NCI-H748 treated with DMSO at 0.1 percent for 48 hours (cell line): ENCODE measurements around the gene NOSTRIN.
"Not testable (repeated sequence)": the region's sequence is repeated elsewhere in the genome, so short reads cannot be mapped to it uniquely, and the experiment has no call there.

Experiments
- DNase-seq: peaks from one replicate; lab custom pipeline; 2025; lab: John Stamatoyannopoulos, UW

NOSTRIN gene

DNA sequence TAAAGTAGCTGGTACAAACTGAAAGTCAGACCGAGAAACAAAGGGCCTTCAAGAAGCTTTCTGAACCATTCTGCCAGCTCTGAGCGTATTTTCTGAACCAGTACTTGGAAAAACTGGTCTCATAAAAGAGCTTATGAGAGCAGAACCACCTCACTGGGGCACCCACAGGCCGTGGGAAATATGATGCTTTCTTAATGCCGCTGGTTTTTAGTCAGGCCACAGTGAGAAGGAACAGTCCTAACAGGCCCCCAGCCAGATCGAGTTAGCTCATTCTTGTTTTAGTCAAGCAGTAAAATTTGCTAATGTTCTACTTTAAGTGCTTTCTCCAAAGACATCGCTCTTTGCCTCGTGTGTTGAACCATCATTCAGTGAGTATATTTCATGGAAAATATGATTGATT is 12.7 kb upstream of the NOSTRIN start:
- no peak for DNase-seq

DNA sequence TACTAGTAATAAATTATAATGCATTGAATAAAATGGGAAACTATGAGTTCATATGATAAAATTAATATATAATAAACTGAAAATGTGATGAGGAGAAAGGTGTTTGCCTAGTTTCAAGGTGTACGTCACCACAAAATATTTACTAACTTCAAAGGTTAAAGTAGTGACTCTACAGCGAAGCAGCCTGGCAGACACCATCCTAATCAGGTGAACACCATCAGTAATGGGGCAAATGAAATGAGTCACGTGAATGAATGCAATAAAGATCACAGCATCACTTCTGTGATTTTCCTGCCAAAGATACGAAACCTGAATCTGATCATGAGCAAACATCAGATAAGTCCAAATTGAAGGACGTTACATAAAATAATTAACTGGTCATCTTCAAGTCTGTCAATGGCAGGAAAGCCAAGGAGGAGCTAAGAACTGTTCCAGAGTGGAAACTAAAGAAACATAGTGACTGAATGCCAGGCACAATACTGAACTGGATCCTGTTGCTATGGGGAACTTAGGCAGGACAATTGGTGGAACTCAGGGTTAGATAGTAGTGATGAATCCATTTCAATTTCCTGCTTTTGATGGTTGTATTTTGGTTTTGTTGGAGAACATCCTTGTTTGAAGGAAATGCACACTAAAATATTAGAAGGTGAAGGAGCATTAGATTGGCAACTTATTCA is 12.1 kb upstream of the NOSTRIN start:
- DNase-seq, result no peak

DNA sequence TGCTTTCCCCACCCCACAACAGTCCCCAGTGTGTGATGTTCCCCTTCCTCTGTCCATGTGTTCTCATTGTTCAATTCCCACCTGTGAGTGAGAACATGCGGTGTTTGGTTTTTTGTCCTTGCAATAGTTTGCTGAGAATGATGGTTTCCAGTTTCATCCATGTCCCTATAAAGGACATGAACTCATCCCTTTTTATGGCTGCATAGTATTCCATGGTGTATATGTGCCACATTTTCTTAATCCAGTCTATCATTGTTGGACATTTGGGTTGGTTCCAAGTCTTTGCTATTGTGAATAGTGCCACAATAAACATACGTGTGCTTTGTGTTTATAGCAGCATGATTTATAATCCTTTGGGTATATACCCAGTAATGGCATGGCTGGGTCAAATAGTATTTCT is 11.3 kb upstream of the NOSTRIN start:
- not testable (repeated sequence) for DNase-seq

DNA sequence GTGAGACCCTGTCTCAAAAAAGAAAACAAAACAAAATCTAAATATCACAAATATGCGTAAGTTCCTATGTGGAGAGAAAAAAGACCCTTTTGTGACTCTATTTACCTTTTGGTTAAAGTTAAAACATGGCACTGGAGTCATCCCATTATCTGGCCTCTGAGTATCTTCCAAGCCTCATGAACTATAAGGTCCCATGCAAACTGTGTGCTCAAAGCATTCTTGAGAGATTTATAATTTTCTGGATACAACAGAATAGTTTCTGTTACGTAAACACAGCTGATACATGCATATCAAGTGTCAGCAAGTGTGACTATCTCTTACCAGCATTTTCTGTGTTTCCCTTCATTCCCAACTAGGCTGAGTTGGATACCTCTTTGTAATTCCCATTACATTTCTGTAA is 8.8 kb upstream of the NOSTRIN start:
- DNase-seq, result no peak

- DNase-seq, result no peak
Measured at GRCh38 chr2:168794968-168795367, 7.5 kb upstream of the NOSTRIN start.

- no peak for DNase-seq
Measured at GRCh38 chr2:168796090-168796577, 6.3 kb upstream of the NOSTRIN start.

GRCh38 chr2:168796583-168797285 is 5.7 kb upstream of the NOSTRIN start:
- no peak for DNase-seq

DNA sequence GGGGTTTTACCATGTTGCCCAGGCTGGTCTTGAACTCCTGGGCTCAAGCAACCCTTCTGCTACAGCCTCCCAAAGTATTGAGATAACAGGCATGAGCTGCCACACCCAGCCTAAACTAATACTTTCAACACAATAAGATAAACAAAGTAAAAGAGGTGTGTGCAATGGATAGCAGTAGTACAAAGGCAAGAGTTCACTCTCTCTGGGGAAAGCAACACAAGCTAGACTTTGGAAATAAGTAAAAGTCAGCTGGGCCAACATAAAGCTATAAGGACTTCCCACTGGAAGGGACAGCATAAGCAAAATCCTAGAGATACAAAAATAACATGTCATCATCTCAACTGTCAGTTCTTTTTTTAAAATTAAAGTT is 5.2 kb upstream of the NOSTRIN start:
- no peak for DNase-seq

- DNase-seq, result no peak
Measured at GRCh38 chr2:168798076-168798887, 4.2 kb upstream of the NOSTRIN start.

DNA sequence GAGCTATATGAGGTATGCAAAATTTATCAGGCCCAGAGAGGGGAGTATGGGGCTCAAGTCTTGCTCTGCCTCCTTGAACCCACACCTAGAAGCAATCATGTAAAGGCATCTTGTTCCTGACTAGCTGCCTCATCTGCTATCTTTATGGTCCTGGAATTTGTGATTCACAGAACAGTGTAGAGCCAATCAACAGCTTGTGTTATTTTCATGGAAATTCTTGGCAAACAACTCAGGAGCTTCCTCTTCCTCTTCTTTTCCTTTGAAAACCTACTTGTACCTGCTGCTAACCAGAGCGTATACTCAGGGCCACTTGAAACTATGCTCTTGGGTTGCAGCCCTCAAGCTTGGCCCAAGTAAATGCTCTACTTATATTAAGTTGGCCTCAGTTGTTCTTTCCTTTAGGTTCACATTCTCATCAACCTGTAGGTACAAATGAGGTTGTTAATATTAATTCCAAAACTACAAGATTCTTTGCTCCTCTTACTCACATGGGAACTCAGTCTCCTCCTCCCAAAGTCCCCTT is 3.5 kb upstream of the NOSTRIN start:
- no peak for DNase-seq

DNA sequence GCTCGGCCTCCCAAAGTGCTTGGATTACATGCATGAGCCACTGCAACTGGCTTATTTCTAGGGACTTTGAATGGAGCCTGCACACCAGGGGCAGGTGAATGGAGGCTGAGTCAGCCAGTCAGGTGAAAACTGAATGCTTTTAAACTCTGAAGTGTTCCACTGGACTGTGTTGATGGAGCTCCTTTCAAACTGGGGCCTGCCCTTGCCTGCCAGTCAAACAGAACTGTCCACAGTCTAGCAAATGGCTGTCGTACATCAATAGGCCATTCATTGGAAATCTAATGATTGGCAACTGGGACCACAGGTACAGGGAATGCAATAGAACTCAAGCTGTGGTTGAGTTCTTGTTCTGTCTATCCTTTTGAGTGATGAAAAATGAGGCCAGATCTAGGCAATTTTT is 966 bp upstream of the NOSTRIN start:
- DNase-seq, result no peak

DNA sequence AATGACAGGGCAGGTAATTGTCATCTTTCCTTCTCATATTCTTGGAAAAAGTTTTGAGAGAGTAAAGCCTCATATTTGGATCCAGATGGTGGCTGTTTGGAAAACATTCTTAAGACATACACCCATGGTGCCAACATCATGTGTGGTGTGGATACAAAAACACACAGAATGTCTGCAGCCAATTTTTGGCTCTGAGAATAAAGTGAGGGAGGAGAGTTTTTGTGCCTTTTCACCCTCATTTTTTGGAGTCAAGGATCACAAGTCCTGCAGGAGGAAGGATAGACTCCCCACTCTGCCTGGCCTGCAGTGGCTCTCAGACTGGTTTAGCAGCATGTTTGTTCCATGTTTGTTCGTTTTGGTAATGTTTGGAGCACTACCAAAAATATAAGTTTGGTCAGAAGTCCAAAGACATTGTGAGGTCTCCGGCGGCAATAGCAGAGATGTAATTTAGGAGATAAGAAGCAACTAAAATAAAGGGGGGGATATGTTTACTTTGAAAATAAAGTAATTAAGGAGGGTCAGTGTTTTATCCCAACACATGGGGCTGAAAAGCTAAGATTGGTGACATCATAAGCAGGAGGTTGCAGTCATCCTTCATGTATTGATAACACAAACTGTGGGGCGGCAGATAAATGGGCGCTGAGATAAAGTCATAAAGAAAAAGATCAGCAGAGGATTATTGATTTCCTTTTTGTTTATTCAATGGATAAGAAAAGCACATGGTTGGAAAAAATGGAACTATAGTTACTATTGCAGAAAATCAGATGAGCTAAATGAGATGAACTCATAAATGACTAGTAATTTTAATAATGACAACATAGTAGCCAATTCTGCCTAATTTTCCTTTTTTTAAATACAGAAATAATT is 655 bp downstream of the NOSTRIN start:
- DNase-seq, result no peak

GRCh38 chr2:168804214-168804613 is 1.8 kb downstream of the NOSTRIN start:
- DNase-seq, result no peak

DNA sequence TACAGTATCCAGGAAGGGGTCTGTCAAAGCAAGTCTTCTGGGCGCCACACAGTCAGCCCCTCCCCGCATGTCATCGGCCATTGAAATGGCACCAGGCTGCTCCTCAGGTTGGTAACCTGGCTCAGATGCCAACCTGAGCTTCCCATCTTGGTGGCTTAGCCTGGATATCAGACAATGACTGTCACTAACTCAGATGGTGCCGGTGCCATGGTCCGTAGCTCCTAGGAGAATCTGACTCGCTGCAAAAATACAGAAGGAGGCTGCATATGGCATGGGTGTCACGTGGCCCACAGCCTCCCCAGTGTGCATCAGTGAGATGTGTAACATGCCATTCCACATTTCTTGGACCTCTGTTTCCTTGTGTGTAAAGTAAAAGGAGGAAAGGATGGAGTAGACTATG is 3.2 kb downstream of the NOSTRIN start:
- DNase-seq, result no peak

GRCh38 chr2:168809537-168809936 is 7.1 kb downstream of the NOSTRIN start:
- no peak for DNase-seq

- no peak for DNase-seq
Measured at GRCh38 chr2:168810235-168810634, 7.8 kb downstream of the NOSTRIN start.

- DNase-seq, result no peak
Measured at GRCh38 chr2:168811696-168812095, 9.3 kb downstream of the NOSTRIN start.

DNA sequence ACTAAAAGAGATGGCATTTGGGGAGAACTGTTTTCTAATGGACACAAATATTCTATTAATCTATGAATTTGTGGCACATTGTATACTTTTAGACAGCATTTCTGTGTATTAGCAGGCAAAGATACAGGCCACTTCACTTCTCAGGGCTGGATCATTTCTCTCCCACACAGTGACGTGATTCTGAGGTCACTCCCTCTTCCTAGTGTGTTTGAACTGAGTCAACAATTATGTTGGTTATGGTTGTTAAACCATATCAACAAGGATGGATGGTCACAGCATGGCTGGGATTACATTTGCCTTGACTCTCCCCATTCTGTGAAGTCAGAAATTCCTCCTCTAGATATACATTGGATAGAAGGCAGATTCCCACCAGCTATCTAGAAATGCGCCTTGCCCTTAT is 11.6 kb downstream of the NOSTRIN start:
- DNase-seq, result no peak

DNA sequence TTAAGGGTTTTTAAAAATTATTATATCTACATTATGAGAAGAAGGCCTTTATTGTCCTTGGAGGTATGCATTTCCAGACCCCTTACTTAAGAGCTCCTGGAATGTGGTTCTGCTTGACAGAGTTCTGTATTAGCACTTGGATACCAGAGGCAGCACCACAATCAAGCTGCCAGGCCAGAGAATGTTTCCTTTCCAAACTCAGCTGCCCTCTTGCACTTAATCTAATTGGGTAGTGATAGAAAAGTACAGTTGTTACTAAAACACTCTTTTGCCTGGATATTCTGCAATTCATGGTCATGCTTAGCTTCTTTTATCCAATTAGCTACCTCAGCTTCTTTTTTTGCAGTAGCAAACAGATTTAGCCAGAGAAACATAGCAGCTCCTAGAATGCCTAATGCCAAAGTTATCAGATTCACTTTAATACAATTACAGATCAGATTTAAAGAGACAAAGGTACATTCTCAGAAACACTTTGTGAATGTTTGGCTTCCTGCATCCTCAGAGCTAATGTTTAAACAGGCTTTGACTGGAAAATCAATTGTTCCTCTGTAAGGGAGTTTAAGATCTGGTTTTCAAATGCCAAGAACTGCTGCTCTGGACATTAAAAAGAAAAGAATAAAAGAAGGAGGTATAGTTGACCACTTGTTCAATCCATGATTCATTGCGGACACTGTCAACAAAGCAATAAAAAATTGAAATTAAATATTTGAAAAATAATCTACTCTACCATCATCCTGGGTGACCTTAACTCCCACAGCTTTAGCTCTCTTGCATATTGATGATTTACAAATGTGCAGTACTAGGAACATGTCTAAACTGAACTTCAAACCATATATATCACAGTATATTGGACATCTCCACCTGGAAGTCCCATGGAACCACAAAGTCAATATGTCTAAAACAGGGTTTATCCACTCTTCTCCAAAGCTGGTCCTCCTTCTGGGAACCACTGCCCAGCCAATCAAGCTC is 12.8 kb downstream of the NOSTRIN start:
- no peak for DNase-seq

DNA sequence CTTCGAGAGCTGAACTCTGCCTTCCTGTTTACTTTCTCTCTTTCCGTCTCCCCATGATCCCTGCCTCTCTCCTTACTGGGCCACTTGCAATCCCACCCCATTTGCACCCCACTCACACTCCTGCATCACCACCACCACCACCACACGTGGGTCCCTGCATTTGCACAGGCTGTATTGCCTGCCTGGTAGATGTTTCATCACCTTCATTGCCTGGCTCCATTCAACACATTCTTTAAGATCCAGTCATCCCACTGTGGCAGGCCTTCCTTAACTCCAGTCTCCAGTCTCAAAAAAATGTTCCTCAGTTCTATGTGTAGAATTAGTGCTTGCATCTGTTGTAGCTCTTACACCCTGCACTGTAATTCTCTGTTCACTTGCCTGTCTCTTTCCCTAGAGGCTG is 13.9 kb downstream of the NOSTRIN start:
- DNase-seq, result no peak
